Measurements from ENCODE around the gene LPCAT3. TPM values are rescaled to one million over a fixed set of nuclear protein-coding genes. Genes with fewer than 3 reads are reported as not detected.

Gene LPCAT3
- total RNA-seq, 1 donor from 2014 or later: 21.3 TPM

DNA sequence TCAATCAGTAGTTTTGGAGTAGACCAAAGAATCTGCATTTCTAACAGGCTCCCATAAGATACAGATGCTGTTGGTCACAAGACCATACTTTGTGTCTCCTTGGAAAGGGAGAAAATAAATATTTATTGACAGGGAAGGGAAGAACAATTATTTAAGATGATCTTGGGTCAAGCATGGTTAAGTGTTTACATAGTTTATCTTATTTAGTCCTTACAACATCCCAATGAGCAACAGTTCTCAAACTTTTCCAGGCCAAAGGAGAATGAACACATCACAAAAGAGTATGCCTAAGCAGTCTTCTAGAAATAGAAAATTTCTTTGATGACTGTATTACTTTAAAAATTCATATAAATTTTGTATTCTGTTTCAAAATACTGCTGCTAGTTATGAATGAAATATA is 8.8 kb downstream of the LPCAT3 start:
- peaks cover 8% of the 10 kb centered on the region for H3K4me1 Mint-ChIP-seq
- CTCF ChIA-PET: no interaction called here
- H3K9me3 Mint-ChIP-seq: no peaks in the 10 kb centered on the region

DNA sequence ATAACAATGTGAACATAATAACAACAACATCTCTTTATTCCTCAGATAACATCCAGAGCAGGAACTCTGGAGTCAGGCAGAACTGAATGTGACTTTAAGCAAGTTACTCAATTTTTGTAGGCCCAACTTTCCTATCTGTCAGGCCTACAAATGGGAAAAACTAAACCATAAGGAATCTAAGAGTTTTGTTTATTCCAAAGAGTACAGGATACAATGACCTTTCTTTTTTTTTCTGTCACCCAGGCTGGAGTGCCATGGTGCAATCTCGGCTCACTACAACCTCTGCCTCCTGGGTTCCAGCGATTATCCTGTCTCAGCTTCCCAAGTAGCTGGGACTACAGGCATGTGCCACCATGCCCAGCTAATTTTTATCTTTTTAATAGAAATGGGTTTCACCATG is 9.4 kb downstream of the LPCAT3 start:
- TF ChIP-seq, protein P1, sequence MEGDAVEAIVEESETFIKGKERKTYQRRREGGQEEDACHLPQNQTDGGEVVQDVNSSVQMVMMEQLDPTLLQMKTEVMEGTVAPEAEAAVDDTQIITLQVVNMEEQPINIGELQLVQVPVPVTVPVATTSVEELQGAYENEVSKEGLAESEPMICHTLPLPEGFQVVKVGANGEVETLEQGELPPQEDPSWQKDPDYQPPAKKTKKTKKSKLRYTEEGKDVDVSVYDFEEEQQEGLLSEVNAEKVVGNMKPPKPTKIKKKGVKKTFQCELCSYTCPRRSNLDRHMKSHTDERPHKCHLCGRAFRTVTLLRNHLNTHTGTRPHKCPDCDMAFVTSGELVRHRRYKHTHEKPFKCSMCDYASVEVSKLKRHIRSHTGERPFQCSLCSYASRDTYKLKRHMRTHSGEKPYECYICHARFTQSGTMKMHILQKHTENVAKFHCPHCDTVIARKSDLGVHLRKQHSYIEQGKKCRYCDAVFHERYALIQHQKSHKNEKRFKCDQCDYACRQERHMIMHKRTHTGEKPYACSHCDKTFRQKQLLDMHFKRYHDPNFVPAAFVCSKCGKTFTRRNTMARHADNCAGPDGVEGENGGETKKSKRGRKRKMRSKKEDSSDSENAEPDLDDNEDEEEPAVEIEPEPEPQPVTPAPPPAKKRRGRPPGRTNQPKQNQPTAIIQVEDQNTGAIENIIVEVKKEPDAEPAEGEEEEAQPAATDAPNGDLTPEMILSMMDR (IDR thresholded peaks at IDR 0.05): no peak
- ChIA-PET CTCF (interaction anchor here (1.6 kb wide), 1 partner anchor 9 kb away, joined by 4 read pairs; the partner anchor contains the start of gene LPCAT3), POLR2A (no interaction called here)
- peaks cover 58% of the 10 kb centered on the region for H3K36me3 Mint-ChIP-seq (ENCODE audit: low read depth)
- H3K4me1 Mint-ChIP-seq: peaks cover 8% of the 10 kb centered on the region
- no peaks in the 10 kb centered on the region for H3K27me3 Mint-ChIP-seq
- no peak overlapping the region for H3K4me3 Mint-ChIP-seq
- DNase-seq: no peak
- H3K9me3 Mint-ChIP-seq: no peaks in the 10 kb centered on the region
- no peak for ATAC-seq (ENCODE audit: low read depth)
- intact Hi-C loops (cut with micrococcal nuclease): no loop called here
- no peak overlapping the region for H3K27ac Mint-ChIP-seq

More for the DNA sequence above, 8.8 kb downstream of the LPCAT3 start:
- POLR2A ChIA-PET: no interaction called here
- no peak for DNase-seq
- Mint-ChIP-seq H3K4me3 (no peak overlapping the region), H3K27me3 (no peaks in the 10 kb centered on the region), H3K36me3 (ENCODE audit: low read depth) (peaks cover 55% of the 10 kb centered on the region), H3K27ac (no peak overlapping the region)
- no peak for ATAC-seq (ENCODE audit: low read depth)
- TF ChIP-seq, protein P1 (IDR thresholded peaks at IDR 0.05): no peak
- intact Hi-C loops (cut with micrococcal nuclease): no loop called here

DNA sequence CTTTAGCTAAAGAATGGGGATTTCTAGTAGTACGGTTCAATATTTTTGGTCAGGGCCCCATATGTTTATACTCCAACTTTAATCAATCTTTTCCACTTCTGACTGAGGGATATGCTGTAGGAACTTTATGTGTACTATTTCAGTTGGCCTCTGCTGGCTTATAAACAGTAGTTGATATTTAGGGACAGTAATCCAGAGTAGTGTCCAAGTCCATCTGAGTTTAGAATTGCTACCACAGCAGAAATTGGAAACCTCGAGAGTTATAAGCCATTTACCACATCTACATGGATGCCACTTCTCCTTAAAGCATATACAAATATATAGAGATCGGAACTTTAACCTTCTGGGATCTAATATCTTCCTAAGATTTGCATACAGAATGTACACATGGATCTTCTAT is 11.6 kb downstream of the LPCAT3 start:
- H3K9me3 Mint-ChIP-seq: no peaks in the 10 kb centered on the region
- ChIA-PET CTCF (no interaction called here), POLR2A (no interaction called here)
- peaks cover 8% of the 10 kb centered on the region for H3K4me1 Mint-ChIP-seq
- DNase-seq: no peak
- TF ChIP-seq, protein P1 (IDR thresholded peaks at IDR 0.05): no peak
- no peak for ATAC-seq (ENCODE audit: low read depth)
- H3K36me3 Mint-ChIP-seq (ENCODE audit: low read depth): peaks cover 42% of the 10 kb centered on the region
- H3K4me3 Mint-ChIP-seq: no peak overlapping the region
- intact Hi-C loops (cut with micrococcal nuclease): no loop called here
- H3K27me3 Mint-ChIP-seq: no peaks in the 10 kb centered on the region
- no peak overlapping the region for H3K27ac Mint-ChIP-seq

DNA sequence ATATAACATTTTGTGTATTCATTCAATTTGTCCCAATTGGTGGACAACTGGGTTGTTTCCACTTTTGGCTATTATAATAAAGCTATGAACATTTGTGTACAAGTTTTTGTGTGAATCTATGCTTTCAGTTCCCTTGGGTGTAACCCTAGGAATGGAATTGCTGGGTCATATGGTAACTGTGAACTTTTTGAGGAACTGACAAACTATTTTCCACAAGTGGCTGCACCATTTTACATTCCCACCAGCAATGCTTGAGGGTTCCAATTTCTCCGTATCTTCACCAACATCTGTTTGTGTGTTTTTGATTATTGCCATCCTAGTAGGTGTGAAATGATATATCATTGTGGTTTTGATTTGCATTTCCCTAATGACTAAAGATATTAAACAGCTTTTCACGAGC is 13.0 kb downstream of the LPCAT3 start:
- Mint-ChIP-seq H3K9me3 (no peaks in the 10 kb centered on the region), H3K27me3 (no peaks in the 10 kb centered on the region), H3K4me3 (no peak overlapping the region), H3K4me1 (peaks cover 8% of the 10 kb centered on the region), H3K27ac (no peak overlapping the region), H3K36me3 (ENCODE audit: low read depth) (peaks cover 46% of the 10 kb centered on the region)
- CTCF ChIA-PET: interaction anchor here (0.6 to 1.5 kb wide), 2 partner anchors 13 to 86 kb away, joined by 3 read pairs; partner anchors contain the start of gene LPCAT3
- TF ChIP-seq, protein P1 (IDR thresholded peaks at IDR 0.05): no peak
- POLR2A ChIA-PET: interaction anchor here (0.6 to 1.6 kb wide), 2 partner anchors 13 to 34 kb away, joined by 4 to 6 read pairs; partner anchors contain the start of gene LPCAT3
- ATAC-seq (ENCODE audit: low read depth): no peak
- DNase-seq: no peak
- intact Hi-C loops (cut with micrococcal nuclease): no loop called here

DNA sequence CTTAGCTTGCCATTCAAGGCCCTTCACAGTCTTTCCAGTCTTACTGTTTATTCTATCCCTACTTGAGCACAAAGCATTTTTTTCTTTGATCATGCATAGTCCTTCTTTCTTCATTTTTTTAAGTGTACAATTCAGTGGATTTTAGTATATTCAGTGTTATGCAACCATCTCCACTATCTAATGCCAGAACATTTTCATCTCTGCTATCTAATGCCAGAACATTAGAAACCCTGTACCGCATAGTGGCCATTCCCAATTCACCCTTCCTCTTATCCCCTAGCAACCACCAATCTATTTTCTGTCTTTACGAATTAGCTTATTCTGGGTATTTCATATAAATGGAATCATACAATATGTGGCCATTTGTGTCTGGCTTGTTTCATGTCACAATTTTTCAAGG is 13.4 kb downstream of the LPCAT3 start:
- ChIA-PET POLR2A (interaction anchor here (1.6 kb wide), 1 partner anchor 13 kb away, joined by 6 read pairs; the partner anchor contains the start of gene LPCAT3), CTCF (interaction anchor here (1.5 kb wide), 1 partner anchor 13 kb away, joined by 3 read pairs; the partner anchor contains the start of gene LPCAT3)
- TF ChIP-seq, protein P1 (IDR thresholded peaks at IDR 0.05): no peak
- intact Hi-C loops (cut with micrococcal nuclease): no loop called here
- peak overlapping the region; percentile 8 for H3K27ac Mint-ChIP-seq
- peaks cover 8% of the 10 kb centered on the region for H3K4me1 Mint-ChIP-seq
- no peaks in the 10 kb centered on the region for H3K27me3 Mint-ChIP-seq
- no peak for ATAC-seq (ENCODE audit: low read depth)
- H3K4me3 Mint-ChIP-seq: no peak overlapping the region
- DNase-seq: no peak
- no peaks in the 10 kb centered on the region for H3K9me3 Mint-ChIP-seq
- H3K36me3 Mint-ChIP-seq (ENCODE audit: low read depth): peaks cover 41% of the 10 kb centered on the region
